ENCODE results near the gene NUP98.
"Not testable (repeated sequence)": the region's sequence is repeated elsewhere in the genome, so short reads cannot be mapped to it uniquely, and the experiment has no call there.

Gene NUP98

GRCh38 chr11:3796346-3796745, 1.0 kb downstream of the NUP98 start:
- no peak for DNase-seq

GRCh38 chr11:3796002-3796311, 1.4 kb downstream of the NUP98 start:
- no peak for DNase-seq

- DNase-seq = no peak
Observed at GRCh38 chr11:3795131-3796001, 2.0 kb downstream of the NUP98 start.

- DNase-seq = not testable (repeated sequence)
Observed at GRCh38 chr11:3794387-3794786, 3.0 kb downstream of the NUP98 start.

- DNase-seq = no peak
Observed at GRCh38 chr11:3786781-3787428, 10.4 kb downstream of the NUP98 start.

GRCh38 chr11:3783611-3784010, 13.7 kb downstream of the NUP98 start:
- DNase-seq = no peak

GRCh38 chr11:3782963-3783362, 14.4 kb downstream of the NUP98 start:
- DNase-seq = no peak

- no peak for DNase-seq
Observed at GRCh38 chr11:3781423-3781822, 15.9 kb downstream of the NUP98 start.

- DNase-seq = no peak
Observed at GRCh38 chr11:3775736-3776406, 21.5 kb downstream of the NUP98 start.

GRCh38 chr11:3773180-3773579, 24.2 kb downstream of the NUP98 start:
- no peak for DNase-seq

- DNase-seq = no peak
Observed at GRCh38 chr11:3767536-3767935, 29.8 kb downstream of the NUP98 start.

- DNase-seq = not testable (repeated sequence)
Observed at GRCh38 chr11:3766836-3767235, 30.5 kb downstream of the NUP98 start.

- DNase-seq = no peak
Observed at GRCh38 chr11:3764266-3764665, 33.1 kb downstream of the NUP98 start.

GRCh38 chr11:3755151-3755550, 42.2 kb downstream of the NUP98 start:
- DNase-seq = no peak

GRCh38 chr11:3753110-3753509, 44.2 kb downstream of the NUP98 start:
- no peak for DNase-seq

- DNase-seq = no peak
Observed at GRCh38 chr11:3747704-3748103, 49.6 kb downstream of the NUP98 start.

- no peak for DNase-seq
Observed at GRCh38 chr11:3745161-3745560, 52.2 kb downstream of the NUP98 start.

- DNase-seq = no peak
Observed at GRCh38 chr11:3738723-3739122, 58.6 kb downstream of the NUP98 start.

- no peak for DNase-seq
Observed at GRCh38 chr11:3738241-3738640, 59.1 kb downstream of the NUP98 start.

- no peak for DNase-seq
Observed at GRCh38 chr11:3737386-3737933, 59.9 kb downstream of the NUP98 start.

- DNase-seq = no peak
Observed at GRCh38 chr11:3736816-3737215, 60.5 kb downstream of the NUP98 start.

GRCh38 chr11:3735827-3736226, 61.5 kb downstream of the NUP98 start:
- DNase-seq = no peak

GRCh38 chr11:3732671-3733436, 64.5 kb downstream of the NUP98 start:
- DNase-seq = no peak
